WERI-Rb-1 (cell line): ENCODE data around the gene DHX30.

ENCODE experiments used
- DNase-seq: peaks from one replicate; pipeline ENCODE4 v3.0.0-alpha.2; 2020
- H3K27ac ChIP-seq: fragments of 250-450 bp; sonication (Bioruptor Pico); 2 replicates; pipeline ENCODE4 v1.5.1; 2020; ENCODE audit warnings: mild to moderate bottlenecking, moderate library complexity
- H3K27me3 ChIP-seq: fragments of 250-450 bp; sonication (Bioruptor Pico); 2 replicates; pipeline ENCODE4 v1.5.1; 2021; ENCODE audit warnings: mild to moderate bottlenecking, low read depth, moderate library complexity; ENCODE audit not compliant: insufficient read depth, severe bottlenecking
- H3K36me3 ChIP-seq: fragments of 250-450 bp; sonication (Bioruptor Pico); 2 replicates; pipeline ENCODE4 v1.5.1; 2020; ENCODE audit warnings: mild to moderate bottlenecking, moderate library complexity
- H3K4me3 ChIP-seq: 2 replicates; pipeline ENCODE4 v1.5.1; 2011; ENCODE audit warnings: low read depth, mild to moderate bottlenecking, control low read depth, low read length
- H3K9me3 ChIP-seq: fragments of 250-450 bp; sonication (Bioruptor Pico); 2 replicates; pipeline ENCODE4 v1.5.1; 2021; ENCODE audit warnings: mild to moderate bottlenecking, moderate library complexity; ENCODE audit not compliant: severe bottlenecking
- TF ChIP-seq, protein P1 (sequence below): IDR thresholded peaks from 2 replicates; pipeline ENCODE4 v1.5.1; 2011; ENCODE audit warnings: low read depth, mild to moderate bottlenecking, control low read depth, inconsistent platforms, low read length

DHX30 gene

GRCh38 chr3:47857151-47857550 lies 54.2 kb downstream of the DHX30 start:
- Histone ChIP-seq H3K36me3 (peaks cover 41% of the 10 kb centered on the region), H3K9me3 (no peaks in the 10 kb centered on the region), H3K4me3 (no peak overlapping the region), H3K27me3 (no peaks in the 10 kb centered on the region), H3K27ac (no peak overlapping the region)
- no peak for DNase-seq
- TF ChIP-seq, protein P1, sequence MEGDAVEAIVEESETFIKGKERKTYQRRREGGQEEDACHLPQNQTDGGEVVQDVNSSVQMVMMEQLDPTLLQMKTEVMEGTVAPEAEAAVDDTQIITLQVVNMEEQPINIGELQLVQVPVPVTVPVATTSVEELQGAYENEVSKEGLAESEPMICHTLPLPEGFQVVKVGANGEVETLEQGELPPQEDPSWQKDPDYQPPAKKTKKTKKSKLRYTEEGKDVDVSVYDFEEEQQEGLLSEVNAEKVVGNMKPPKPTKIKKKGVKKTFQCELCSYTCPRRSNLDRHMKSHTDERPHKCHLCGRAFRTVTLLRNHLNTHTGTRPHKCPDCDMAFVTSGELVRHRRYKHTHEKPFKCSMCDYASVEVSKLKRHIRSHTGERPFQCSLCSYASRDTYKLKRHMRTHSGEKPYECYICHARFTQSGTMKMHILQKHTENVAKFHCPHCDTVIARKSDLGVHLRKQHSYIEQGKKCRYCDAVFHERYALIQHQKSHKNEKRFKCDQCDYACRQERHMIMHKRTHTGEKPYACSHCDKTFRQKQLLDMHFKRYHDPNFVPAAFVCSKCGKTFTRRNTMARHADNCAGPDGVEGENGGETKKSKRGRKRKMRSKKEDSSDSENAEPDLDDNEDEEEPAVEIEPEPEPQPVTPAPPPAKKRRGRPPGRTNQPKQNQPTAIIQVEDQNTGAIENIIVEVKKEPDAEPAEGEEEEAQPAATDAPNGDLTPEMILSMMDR = no peak

GRCh38 chr3:47859956-47860605 lies 57.1 kb downstream of the DHX30 start:
- no peak for DNase-seq
- no peak overlapping the region for H3K4me3 ChIP-seq
- TF ChIP-seq, protein P1 = no peak
- H3K27me3 ChIP-seq = no peaks in the 10 kb centered on the region
- H3K36me3 ChIP-seq = peaks cover 24% of the 10 kb centered on the region
- no peak overlapping the region for H3K27ac ChIP-seq
- no peaks in the 10 kb centered on the region for H3K9me3 ChIP-seq

GRCh38 chr3:47863391-47864128 lies 60.6 kb downstream of the DHX30 start:
- no peaks in the 10 kb centered on the region for H3K9me3 ChIP-seq
- TF ChIP-seq, protein P1 = no peak
- no peak overlapping the region for H3K27ac ChIP-seq
- no peaks in the 10 kb centered on the region for H3K27me3 ChIP-seq
- no peak overlapping the region for H3K4me3 ChIP-seq
- no peak for DNase-seq
- H3K36me3 ChIP-seq = peaks cover 22% of the 10 kb centered on the region

DNA sequence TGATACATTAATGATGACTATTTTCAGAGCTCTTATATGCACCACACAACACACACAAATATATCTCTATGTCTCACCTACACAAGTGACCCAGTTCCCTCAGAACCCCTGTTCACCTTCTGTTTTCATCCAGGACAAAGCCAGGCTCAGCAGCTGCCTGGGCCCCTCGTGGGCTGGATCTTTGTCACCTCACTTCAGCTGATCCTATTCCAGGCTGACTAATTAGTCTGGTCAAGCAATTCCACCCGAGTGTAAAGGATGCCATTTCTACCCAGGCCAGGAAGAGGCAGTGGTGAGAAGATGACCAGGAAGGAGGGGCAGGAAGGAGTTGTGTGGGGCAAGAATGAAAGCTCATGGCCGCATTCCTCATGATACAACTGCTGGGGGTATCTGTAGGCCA lies 62.3 kb downstream of the DHX30 start:
- TF ChIP-seq, protein P1 = peak; percentile 33; the same call in 1 of the 2 replicates
- Histone ChIP-seq H3K27ac (no peak overlapping the region), H3K27me3 (no peaks in the 10 kb centered on the region), H3K4me3 (no peak overlapping the region), H3K36me3 (peaks cover 38% of the 10 kb centered on the region), H3K9me3 (no peaks in the 10 kb centered on the region)
- DNase-seq = peak; percentile 50

DNA sequence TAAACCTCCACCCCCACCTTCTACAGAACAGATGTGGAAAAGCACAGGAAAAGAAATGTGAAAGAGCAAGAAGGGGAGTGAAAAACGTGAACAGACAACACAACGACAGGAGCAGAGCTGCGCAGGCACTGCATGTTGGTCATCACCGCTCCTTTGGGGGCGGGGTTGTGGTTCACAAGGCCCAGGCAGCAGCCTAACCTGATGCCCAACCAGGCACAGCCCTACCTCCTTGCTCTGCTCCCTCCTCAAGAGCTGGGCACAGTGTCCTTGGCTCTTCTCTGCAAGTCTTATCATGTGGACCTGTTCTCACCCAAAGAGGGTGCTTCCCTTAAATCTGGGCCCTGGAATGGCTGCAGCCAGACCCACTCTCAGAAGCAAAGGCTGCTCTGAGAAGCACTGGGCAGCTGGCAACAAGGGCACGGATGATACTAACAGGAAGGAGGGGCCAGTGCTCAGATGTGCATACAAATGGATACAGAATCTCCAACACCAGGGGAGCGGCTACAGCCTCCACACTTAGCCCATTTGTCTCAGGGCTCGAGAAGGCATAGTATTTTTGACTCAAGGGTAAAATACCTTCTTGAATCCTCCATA lies 64.6 kb downstream of the DHX30 start:
- H3K36me3 ChIP-seq = peaks cover 58% of the 10 kb centered on the region
- TF ChIP-seq, protein P1 = no peak
- no peak overlapping the region for H3K27ac ChIP-seq

More for the DNA sequence above, 64.6 kb downstream of the DHX30 start:
- no peak overlapping the region for H3K4me3 ChIP-seq
- DNase-seq = no peak
- H3K9me3 ChIP-seq = no peaks in the 10 kb centered on the region
- no peaks in the 10 kb centered on the region for H3K27me3 ChIP-seq
